Stimulated activated naive CD8-positive, alpha-beta T cell treated with anti-CD3 and anti-CD28 coated beads, Interleukin-15, Interleukin-2, amounts not matched to agents 100 U/mL and 50 U/mL, for 24 hours (primary cell): ENCODE data around the gene PKIB.
"Not testable (repeated sequence)": the region's sequence is repeated elsewhere in the genome, so short reads cannot be mapped to it uniquely, and the experiment has no call there.

ENCODE experiments used
- ATAC-seq: fragments of 150-1000 bp; cut with Tn5 transposase; one replicate; pipeline ENCODE4 v1.10.0; 2021
- DNase-seq: peaks from one replicate; pipeline ENCODE4 v3.0.0; 2021

PKIB gene

GRCh38 chr6:122712448-122713137, 102.4 kb downstream of the PKIB start:
- DNase-seq: no peak
- peak; percentile 36 for ATAC-seq

GRCh38 chr6:122713138-122713537, 102.9 kb downstream of the PKIB start:
- ATAC-seq: no peak
- no peak for DNase-seq

- no peak for ATAC-seq
- DNase-seq: no peak
Measured at GRCh38 chr6:122714059-122714458, 103.9 kb downstream of the PKIB start.

DNA sequence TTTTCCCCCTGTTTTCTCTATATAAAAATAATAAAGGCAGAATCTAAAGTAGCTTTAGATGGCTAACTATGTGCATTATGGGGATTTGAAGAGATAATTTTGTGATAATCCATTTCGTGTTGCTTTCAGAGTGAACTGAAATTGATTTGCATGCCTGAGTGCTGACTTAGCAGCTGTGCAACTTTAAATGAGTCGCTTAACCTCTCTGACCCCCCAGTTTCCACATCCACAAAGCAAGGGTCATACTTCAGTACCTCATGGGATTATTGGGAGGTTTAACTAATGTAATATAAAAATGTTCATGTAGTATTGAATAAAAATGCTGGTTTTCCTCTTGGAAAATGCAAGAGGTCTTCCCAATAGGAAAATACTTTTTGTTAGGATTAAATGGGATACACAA, 105.5 kb downstream of the PKIB start:
- no peak for DNase-seq
- ATAC-seq: no peak

GRCh38 chr6:122717350-122717749, 107.1 kb downstream of the PKIB start:
- ATAC-seq (no peak), DNase-seq (no peak)

DNA sequence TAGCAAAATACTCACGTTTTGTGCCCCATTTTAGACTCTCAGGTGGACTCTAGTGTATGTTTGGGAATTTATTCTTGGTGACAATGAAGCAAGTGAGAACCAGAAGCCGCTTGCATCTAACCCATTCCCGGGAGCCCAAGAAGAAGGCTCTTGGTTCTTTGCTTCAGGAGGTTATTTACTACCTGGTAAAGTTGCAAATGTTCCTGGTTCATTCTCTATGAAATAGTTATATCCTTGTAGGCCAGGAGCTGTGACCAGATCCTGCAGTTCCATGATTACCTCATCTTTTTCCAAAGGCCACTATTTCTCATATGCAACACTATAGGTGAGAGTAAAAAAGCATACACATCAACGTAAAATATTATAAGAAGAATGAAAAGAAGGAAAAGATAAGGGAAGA, 108.4 kb downstream of the PKIB start:
- ATAC-seq: no peak
- DNase-seq: no peak

DNA sequence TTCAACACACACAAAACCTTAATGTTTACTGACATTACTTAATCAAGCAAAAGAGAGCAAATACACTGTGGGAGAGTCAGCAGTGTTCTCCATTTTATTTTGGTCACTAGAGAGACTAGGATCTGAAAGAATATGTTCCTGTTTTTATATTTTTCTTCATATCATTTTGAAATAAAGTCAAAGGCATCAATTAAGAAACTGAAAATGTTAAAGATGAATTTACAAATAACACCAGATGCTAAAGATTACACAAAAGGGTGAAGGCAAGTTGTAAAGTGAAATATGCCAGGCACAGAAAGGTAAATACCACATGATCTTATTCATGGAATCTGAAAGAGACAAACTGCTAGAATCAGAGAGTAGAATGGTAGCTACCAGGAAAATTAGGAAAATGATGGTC, 109.0 kb downstream of the PKIB start:
- ATAC-seq (no peak), DNase-seq (no peak)

GRCh38 chr6:122722746-122723145, 112.5 kb downstream of the PKIB start:
- DNase-seq: no peak
- ATAC-seq: no peak

DNA sequence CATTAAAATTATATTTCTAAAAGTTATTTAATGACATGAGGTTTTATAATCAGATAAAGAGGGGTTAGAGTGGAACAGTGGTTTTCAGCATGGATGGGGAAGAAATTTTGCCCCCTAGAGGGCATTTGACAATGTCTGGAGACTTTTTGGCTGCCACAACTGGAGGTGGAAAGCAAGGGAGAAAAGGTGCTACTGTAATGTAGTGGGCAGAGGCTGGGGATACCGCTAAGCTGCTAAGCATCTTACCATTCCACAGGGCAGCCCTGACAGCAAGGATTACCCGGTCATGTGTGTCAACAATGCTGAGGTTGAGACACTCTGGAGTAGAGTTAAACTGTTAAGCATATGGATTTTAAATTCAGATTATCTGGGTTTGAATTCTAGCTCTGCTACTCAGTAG, 116.4 kb downstream of the PKIB start:
- no peak for ATAC-seq
- DNase-seq: no peak

GRCh38 chr6:122727244-122727643, 117.0 kb downstream of the PKIB start:
- no peak for DNase-seq
- no peak for ATAC-seq

GRCh38 chr6:122730334-122730733, 120.1 kb downstream of the PKIB start:
- DNase-seq (no peak), ATAC-seq (no peak)

DNA sequence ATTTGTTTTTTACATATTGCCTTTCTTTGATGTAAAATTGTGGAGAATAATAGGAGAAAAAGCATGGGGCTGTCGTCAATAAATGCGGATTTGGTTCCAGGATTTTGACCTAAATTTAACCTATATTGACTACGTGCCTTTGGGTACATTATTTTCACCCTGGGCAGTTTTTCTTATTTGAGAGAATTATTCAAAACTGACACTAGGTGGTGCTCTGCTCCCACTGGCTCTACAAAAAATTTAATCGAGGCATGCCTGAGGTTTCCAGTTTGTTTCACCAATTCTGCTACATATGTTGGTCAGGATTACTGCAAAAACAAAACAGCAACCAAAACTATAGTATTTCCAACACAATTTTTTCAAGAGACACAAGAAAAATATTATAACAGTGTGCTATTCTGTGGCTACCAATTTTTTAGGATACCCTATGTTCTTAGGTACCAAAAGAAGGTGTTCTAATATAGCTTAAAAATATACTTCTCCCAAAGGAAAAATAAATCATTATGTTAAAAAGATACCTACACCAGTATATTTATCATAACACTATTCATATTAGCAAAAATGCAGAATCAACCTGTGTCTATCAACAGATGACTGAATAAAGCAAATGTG, 120.7 kb downstream of the PKIB start:
- DNase-seq (no peak), ATAC-seq (no peak)

DNA sequence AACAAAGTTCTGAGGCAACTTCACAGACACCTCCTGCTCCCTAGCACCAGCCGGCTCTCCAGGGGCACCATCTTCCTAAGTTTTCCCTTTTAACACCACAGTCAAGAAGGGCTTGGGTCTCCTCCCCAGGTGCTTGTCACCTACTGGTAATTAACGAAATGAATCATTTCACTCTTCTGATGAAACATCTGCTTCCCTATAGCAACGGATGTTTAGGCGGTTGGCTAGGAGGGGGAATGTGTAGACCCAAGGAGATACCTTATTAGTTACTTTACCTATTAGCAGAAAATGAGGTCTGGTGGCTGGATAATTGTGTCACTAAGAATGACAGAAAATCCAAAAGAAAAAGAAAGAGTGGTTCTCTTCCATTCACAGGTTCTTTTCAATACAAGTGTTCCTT, 123.1 kb downstream of the PKIB start:
- DNase-seq (no peak), ATAC-seq (no peak)

- ATAC-seq (no peak), DNase-seq (no peak)
Measured at GRCh38 chr6:122734529-122735395, 124.6 kb downstream of the PKIB start.

DNA sequence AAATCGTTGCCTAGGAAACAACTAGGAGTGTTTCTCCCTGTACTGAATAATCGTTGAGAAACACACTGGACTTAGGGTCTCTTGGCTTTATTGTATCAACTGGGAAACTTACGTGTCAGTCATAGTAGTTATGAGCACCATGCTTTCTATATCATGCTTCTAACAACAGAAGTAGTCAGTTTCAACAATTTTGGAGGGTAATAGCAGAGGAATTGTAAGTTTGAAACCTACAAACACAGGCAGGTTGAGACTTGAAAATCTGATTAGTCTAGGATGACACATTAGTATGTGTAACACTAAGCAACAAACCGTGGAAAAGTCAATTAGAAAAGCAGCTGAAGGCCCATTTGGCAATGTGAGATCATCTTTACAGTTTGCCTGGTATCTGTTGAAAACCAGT, 125.4 kb downstream of the PKIB start:
- ATAC-seq (no peak), DNase-seq (no peak)

- ATAC-seq: no peak
- no peak for DNase-seq
Measured at GRCh38 chr6:122736163-122736562, 126.0 kb downstream of the PKIB start.

- DNase-seq: no peak
- no peak for ATAC-seq
Measured at GRCh38 chr6:122736616-122737015, 126.4 kb downstream of the PKIB start.

DNA sequence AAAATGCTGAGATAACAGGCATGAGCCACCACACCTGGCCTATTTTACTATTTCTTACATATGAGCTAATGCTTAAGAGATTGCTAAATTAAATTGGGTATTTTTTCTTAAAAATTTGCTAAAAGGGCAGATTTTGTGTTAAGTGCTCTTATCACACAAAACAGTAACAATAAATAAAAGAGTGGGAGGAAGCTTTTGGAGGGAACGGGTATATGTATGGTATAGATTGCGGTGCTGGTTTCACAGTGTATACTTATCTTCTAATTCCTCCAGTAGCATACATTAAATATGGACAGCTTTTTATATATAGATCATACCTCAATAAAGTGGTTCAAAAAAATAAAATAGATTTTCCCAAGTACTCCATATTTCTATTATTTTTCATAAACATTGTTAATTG, 129.9 kb downstream of the PKIB start:
- DNase-seq: no peak
- no peak for ATAC-seq

DNA sequence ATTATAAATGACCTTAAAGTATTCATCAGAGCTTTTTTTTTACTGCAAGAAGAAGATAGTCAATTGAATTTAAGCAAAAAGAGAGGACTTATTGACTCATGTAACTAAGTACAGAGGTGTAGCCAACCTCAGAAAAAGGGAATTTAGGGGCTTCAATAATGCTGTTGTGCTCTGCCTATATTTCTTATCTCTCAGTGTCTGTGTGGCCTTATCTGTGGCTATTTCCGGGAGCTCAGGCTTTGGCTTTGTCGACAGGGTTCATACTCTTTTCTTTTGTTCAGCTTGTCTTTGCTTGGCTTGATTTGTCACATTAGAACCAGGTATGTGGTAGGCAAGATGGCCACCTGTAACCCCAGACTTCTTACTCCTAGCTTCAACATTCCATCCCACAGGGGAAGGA, 130.7 kb downstream of the PKIB start:
- ATAC-seq (no peak), DNase-seq (no peak)

DNA sequence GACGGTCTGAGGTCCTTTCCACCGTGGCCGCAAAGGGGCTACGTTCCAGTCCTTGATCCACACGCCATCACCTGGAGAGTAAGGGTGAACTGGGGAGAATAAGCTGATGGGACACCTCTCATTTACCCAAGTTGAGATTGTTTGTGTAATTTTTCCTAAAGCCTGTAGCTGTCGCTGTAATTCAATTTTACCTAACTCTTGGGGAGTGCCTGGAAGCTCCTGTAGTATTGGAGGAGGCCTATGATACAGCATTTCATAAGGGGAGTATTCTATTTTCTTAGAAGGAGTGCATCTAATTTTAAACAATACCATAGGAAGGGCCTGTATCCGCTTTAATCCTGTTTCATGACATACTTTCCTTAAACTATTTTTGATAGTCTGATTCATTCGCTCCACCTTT, 134.0 kb downstream of the PKIB start:
- not testable (repeated sequence) for DNase-seq, ATAC-seq

- ATAC-seq, DNase-seq: not testable (repeated sequence)
Measured at GRCh38 chr6:122744856-122745255, 134.7 kb downstream of the PKIB start.

- DNase-seq (no peak), ATAC-seq (no peak)
Measured at GRCh38 chr6:122746688-122747087, 136.5 kb downstream of the PKIB start.

GRCh38 chr6:122747573-122747972, 137.4 kb downstream of the PKIB start:
- ATAC-seq (no peak), DNase-seq (no peak)
